ACHN (cell line): ENCODE measurements around the gene RXRA.

ENCODE experiments used
- DNase-seq: peaks from one replicate; pipeline ENCODE4 v3.0.0-alpha.2; 2015
- in situ Hi-C: cut with HindIII; loops from 2 replicates; pipeline ENCODE4 v1.10.0; 2017; ENCODE audit warnings: low sequenced_read_pairs, low pct_ligation_motif_present, low pct_unique_long_range_greater_than_20kb

Gene RXRA

DNA sequence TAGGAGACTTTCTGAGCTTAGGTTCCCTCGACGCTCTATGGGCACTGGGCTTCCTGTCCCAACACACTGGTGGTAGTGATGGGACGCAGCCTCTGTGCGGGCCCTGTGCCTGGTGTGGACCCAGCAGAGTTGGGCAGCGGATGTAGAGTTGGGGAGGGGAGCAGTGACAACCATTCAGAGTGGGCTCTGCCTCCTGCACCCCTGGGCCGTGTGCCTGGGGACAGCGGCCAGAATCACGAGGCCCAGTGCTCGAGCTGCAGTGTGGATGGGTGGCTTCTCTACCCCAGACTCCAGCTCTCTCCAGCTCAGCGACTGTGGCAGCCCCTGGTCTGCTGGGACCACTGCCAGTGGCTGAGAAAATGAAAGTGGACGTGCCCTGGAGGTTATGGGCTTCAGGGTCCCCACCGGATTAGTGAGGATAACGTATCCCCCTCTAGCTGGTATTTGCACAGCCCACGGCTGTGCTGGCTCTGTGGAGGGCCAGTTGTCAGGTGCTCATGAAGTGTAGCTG lies 18.6 kb downstream of the RXRA start:
- in situ Hi-C loops: no loop called here
- DNase-seq: no peak

DNA sequence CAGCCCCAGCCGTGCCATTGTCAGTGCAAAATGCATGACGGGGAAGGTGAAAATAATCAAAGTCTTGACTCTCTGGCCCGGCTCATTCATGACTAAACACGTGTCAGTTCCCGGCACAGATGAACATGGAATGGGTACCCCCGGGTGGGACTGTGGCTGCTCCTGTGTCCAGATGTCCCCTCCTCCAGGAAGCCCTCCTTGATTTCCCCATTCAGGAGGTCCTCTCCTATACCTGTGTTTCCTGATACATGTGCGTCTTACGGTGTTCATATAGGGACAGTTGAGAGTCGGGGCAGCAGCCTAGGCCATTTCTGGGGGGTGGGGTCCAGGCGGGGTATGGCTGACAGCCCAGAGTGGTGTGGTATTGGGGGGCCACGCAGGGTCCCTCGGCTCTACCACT lies 19.5 kb downstream of the RXRA start:
- in situ Hi-C loops: no loop called here
- no peak for DNase-seq

DNA sequence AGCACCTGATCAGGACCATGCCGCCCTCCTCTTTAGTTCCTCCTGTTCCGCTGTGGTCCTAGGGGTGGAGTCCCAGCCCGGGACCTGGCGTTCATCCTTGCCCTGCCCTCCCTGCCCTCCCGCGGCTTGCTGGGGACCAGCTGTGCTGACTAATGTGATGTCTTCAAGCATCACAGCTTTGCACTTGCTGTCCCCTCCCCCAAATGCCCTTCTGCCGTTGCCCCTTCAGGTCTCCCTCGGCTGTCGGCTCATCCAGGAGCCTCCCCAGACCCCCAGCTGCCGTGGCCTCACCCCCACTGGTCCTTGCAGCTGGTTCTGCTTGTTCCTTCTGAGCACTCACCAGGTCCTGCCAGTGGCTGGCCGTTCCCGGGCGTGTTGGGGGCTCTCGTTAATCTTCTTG lies 19.9 kb downstream of the RXRA start:
- in situ Hi-C loops: no loop called here
- no peak for DNase-seq

DNA sequence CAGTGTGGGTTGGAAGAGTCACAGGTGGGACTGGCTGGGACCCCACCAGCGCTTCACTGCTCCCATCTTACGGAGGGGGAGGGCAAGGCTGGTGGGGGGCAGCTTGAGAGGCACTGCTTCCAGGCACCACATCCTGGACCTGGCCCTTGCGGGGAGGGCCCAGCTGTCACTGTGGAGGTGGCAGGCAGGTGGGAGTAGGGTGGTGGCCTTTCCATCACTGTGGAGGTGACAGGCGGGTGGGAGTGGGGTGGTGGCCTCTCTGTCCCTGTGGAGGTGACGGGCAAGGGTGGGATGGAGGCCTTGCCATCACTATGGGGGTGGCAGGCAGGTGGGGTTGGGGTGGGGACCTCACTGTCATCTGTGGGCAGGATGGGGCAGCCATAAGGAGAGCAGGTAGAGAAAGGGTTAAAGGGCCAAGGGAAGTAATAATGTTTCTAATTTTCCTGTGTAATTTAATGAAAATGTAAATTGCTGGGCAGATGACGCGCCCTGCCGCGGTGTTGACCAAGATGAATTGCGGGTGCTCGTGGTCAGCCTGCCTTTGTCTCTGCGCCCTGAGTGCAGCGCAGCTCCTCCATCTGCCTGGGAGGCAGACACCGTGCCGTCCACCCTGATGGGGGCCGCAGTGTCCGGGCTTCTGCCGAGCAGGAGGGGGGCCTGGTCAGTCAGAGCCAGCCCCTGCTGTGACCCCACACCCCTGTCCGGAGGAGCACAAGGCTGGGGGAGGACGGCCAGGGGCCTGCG lies 20.8 kb downstream of the RXRA start:
- in situ Hi-C loops: no loop called here
- DNase-seq: no peak

DNA sequence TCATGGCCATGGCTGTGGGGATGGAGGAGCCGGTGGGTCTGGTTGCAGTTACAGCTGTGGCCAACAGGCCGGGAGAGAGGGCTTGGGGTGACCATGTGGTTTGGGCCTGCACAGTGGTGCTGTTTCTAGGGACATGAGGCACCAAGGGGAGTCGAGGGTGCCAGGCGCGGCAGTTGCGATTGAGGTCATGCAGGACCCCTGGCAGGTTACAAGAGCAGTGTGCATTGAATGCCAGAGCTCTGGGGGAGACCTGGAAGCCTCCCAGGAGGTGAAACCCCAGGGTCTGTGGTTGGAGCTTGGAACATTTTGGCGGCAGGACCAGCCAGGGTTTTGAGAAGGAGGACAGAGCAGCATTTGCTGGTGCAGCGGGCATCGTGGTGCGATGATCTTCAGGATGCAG lies 21.7 kb downstream of the RXRA start:
- no peak for DNase-seq
- in situ Hi-C loops: no loop called here

DNA sequence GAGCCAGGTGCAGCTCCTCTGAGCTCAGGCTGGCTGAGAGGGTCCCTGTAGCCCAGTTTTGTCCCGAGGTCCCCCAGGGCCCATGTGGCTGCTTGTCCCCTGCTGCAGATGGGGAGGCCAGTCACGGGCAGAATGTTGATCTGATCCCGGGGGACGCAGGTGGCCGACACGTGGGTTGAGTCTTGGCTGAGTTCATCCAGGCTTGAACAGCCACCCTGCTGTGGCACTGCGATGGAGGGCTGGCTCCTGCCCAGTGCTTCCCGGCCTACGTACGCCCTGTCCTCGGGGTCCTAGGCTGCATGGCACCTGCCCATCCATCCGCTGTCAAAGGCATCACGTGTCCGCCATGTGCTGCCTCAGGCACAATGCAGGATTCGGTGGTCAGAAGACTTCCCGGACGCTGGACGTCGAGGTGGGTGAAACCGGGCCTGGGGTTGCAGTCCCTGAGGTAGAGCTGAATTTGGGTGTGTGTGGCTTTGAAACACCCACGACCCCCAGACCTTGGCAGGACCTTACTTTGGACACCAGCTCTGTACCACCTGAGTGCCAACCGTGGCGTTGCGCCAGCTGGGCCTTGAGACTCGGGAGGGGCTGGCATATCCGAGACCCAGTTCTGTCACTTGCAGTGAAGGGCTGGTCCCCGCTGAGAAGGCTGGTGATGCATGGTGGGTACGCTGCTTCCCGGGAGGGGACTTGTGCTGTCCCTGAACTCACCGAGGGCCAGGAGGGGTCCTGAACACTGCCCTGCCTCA lies 22.3 kb downstream of the RXRA start:
- DNase-seq: no peak
- in situ Hi-C loops: no loop called here

DNA sequence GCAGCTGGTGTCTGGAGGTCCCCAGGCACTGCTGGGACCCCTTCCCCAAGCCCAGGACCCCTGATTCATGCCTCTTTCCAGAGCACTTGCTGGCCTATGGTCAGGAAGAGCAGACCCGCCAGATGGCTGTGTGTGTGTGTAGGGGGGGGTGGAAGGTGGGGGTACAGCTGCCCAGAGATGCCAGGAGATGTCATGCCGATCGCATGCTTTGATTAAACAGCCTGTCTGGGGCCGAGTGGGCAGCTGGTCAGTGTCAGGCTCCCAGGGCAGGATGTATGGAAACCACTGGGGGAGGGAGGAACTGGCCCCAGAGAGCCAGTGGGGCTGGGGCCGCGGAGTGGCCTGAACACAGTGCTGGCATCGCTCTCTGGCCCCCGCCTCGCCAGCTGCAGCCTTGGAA lies 23.7 kb downstream of the RXRA start:
- in situ Hi-C loops: no loop called here
- DNase-seq: no peak

DNA sequence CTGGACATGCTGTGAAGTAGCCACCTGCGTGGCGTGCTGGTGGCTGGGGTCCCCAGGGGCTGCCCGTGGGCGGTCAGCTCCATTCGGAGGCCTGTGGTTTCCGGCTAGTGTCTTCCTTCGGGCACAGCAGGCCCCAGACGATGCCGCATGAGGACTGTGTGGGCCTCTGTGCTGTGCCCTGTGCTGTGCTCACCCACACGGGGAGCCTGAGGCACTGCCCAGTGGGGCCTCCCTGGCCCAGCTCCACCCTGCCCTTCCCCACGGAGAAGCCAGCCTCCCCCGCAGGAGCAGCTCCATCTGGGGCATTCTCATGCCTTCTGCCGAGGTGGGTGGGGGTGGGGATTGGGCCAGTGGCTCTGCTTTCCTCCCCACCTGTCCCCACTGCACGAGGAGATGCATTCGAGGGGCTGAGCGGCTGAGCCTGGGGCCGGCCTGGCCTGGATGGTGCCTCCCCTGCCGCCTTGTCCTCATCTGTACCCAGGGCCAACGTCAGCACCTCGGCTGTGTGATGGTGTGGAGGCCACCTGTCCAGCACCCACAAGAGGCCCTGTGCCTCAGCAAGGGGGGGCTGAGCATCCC lies 24.2 kb downstream of the RXRA start:
- in situ Hi-C loops: no loop called here
- no peak for DNase-seq

DNA sequence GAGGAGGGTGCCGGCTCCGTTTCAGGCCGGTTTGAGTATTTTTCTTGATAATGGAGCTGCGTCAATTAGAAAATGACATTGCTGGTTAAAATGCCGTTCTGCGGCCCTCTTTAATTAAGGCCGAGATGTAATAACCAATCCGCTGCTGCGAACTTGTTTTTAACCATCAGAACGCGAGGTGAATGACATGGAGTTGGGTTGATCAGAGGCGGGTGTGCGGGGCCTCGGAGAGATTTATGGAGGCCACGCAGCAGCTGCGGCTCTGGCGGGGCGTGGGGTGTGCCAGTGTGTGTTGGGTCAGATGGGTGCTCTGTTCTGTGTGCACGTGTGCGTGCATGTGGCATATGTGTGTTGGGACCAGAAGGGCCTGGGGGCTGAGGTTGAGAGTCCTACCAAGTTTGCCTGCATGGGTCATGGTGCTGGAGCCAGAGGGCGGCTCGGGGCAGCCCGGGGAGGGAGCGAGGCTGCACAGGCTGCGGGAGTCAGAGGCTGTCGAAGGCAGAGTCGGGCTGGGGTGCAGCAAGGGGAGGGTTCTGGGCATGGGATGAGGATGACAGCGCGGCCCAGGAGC lies 25.4 kb downstream of the RXRA start:
- in situ Hi-C loops: no loop called here
- DNase-seq: no peak

DNA sequence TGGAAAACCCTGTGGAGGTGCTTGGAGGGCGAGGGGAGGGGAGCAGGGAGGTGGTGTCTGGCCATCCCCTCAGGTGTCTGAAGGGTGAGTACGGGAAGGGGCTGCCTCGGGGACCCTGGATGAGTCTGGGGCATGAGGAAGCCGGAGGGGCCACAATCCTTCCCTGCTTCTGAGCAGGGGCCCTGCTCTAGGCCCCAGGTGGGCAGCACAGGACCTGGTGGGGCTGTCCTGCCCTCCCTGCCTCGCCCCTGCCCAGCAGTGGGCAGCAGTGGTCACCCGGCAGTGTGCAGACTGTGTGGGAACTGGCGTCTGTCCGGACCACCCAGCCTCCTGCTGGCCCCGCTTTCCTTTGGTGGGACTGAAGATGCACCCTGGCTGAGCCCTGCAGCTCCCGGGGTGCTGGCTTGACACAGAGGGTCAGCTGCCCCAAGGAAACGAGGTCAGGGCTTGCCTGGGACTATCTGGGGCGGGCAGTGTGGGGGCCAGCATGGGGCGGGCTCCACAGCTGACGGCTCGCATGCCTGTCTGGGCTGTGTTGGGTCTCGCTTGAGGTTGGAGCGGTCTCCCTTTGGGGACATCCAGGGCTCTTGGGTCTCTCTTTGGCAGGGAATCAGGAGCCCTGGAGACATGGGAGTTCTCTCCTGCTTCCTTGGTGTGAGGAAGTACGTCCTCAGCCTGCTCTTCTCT lies 26.1 kb downstream of the RXRA start:
- in situ Hi-C loops: no loop called here

DNA sequence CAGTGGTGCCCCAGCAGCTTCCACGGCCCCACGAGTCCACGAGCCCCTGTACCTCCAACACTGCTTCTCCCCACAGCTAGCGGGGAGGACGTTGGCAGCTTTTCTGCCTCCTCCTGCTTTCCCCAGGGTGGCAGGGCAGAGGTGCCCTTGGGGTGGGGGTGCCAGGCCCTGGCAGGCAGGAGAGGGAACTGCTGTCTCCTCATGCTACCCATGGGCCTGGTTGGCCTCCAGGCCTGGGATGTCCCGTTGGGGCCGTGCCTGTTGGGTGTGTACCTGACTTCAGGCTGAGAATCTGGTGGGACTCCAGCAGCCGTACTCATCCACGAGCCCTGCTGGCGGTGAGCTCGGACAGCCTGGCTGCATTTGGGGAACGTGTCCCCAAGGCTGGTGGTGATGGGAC lies 27.3 kb downstream of the RXRA start:
- in situ Hi-C loops: no loop called here
- no peak for DNase-seq

More for the DNA sequence above, 26.1 kb downstream of the RXRA start:
- no peak for DNase-seq

DNA sequence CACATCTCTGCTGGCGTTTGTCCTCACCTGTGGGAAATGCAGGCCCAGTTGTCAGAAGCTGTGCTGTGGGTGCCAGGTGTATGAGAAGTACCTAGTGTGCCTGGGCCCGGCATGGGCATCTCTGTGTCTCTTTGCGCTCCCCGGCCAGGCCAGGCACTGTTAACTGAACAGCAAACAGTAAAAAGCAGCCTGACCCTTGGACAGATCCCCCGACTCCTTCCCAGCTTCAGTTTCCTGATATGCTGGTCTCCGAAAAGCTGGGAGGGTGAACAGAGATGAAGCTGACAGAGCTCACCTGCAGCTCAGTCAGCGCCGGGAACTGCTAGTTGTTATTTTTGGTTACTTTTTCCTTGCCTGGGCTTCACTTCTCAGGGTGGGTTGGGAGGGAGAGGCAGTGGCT lies 28.9 kb downstream of the RXRA start:
- in situ Hi-C loops: no loop called here
- no peak for DNase-seq

DNA sequence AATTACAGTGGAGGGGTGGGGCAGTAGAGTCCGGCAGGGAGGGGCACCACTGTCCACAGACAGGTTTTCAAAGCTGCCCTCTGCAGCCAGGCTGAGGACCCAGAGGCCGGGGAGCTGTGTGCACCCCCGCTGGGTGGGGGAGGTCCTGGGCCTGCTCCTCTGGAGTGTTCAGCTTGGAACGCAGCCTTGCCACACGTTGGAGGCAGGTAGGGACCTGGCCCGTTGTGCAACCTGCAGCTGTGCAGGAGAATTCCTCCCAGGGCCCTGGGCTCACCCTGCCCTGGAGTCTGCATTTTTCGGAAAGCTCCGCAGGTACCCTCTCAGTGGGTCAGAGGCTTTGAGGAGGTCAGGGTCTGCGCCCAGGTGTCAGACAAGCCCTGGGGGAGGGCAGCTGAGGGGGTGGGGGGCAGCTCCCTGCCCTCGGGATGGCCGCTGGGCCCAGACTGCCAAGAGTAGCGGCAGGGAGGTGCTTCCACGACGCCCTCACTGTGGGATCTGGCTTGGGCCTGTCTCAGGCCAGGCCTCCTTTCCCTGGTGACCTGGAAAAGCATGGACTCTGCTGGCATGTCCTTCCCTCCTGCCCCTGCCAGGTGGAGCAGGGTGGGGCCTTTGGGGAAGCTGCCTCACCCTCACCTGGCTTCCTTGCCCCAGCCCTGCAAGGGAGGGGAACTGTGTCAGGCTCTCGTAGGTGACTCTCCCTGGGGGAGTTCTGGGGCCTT lies 29.5 kb downstream of the RXRA start:
- in situ Hi-C loops: no loop called here
- no peak for DNase-seq

DNA sequence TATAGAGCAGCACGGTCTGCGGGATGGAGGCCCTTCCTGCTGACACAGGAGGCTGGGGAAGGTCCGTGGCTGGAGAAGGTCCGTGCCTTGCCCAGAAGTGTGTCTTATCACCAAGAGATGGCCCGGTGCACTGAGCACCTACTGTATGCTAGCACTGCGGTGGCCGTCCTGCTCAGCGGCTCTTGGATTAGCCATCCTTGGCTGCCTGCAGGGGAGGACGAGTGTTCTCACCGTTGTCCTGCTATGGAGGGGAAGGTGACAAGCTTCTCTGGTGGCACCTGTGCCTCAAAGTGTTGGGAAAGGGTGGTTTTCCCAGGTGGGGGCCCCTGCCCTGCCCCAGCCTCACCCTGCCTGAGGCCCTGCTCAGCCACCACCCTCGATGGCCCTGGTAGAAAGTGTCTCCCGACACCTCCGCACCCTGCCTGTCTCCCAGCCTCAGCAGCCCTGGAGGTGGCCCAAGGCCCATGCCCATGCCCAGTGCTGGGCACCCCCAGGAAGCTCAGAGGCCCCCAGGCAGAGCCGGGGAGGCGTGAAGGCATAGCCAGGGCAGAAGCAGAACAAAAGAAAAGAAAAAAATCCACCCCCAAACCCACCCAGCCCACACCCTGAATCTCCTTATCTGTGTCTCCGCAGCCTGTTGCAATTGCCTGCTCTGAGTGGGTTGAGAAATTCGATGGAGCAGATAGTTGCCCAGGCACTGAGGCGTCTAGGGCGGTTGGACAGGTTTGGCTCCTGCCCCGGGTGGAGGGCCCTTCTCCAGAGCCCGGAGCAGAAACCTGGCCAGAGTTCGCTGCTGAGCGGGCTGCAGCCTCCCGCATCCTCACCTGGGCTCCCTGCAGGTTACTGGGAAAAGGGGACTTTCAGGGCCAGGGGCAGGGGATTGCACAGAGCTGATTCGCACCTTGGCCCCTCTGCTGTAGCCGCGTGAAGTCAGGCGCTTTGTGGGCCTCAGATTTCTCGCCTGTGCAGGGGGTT lies 30.5 kb downstream of the RXRA start:
- no peak for DNase-seq
- in situ Hi-C loops: no loop called here

DNA sequence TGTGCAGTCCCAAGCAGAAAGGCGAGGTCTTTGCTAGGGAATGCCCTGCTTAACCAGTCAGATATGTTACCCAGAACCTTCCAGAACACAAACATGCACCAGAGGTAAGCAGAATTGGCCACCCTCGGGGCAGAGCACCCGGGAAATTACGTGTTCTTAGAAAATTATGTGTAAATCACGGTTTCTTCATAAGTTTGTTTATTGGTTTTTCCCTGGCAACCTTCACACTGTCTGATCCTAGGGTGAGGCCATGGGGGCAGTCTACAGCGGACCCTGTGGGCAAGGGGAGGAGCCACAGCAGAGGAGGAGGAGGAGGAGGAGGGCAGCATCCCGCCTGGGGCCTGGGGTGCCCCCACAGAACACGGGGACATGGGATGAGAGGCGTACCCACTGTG lies 31.4 kb downstream of the RXRA start:
- no peak for DNase-seq
- in situ Hi-C loops: no loop called here

DNA sequence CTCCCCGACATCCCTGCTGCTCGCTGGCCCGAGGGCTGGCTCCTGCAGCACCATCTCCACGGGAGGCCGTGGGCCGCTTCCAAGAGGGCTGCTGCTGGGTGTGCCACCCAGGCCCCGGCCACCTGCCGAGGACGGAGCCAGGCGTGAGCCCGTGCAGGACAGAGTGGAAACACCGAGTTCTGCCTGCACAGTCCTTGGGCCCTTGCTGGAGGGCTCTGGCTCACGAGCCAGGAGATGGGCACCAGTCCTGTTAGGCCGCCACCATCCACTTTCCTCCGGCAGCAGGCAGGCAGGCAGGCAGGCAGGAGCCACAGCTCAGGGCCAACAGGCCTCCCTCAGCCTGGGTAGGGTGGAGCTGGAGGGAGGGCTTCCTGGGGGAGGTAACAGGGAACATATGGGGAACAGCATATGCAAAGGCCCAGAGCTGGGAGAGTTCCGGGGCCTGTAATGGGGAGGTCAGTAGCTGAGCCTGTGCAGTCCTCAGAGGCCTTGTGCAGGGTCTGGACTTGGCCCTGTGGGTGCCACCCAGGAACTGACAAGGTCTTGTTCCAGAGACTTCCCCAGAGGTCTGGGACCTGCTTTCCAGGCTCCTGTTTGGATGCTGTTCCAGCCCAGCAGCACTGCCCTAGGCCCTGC lies 31.9 kb downstream of the RXRA start:
- DNase-seq: no peak
- in situ Hi-C loops: no loop called here
